Panc1 (cell line): ENCODE measurements around the gene KIF26B. TPM values are rescaled to one million over a fixed set of nuclear protein-coding genes. Genes with fewer than 3 reads are reported as not detected.
"Not testable (repeated sequence)": the region's sequence is repeated elsewhere in the genome, so short reads cannot be mapped to it uniquely, and the experiment has no call there.

ENCODE experiments used
- ATAC-seq: fragments of 200-7000 bp; cut with Tn5 transposase; 2 replicates; pipeline ENCODE4 v1.9.1; 2020; ENCODE audit warnings: mild to moderate bottlenecking, moderate library complexity
- BruUV-seq: library from RNA; stranded (reverse); fragments of 400-500 nt; replicated peaks from 2 replicates; lab custom pipeline; 2021; lab: Mats Ljungman, UMichigan
- CTCF ChIA-PET: fragments of 300-600 bp; sonication (Branson Sonifier 250); formaldehyde crosslinking; loops from one replicate; lab custom pipeline; 2022; ENCODE audit warnings: antibody characterized with exemption; lab: Charles Lee
- POLR2A ChIA-PET: fragments of 300-600 bp; sonication (Branson Sonifier 250); formaldehyde crosslinking; loops from one replicate; lab custom pipeline; 2022; ENCODE audit warnings: antibody characterized with exemption; lab: Charles Lee
- DNase-seq: peaks from one replicate; pipeline ENCODE4 v3.0.0-alpha.2; 2010; ENCODE audit warnings: low read depth, low spot score
- H3K27ac ChIP-seq: 2 replicates; pipeline ENCODE4 v1.5.1; 2011; ENCODE audit warnings: mild to moderate bottlenecking, low read length, inconsistent platforms
- H3K27me3 ChIP-seq: fragments of 200-500 bp; sonication (Bioruptor generic); 2 replicates; pipeline ENCODE4 v1.6.0; 2014; ENCODE audit warnings: low read length, inconsistent platforms; ENCODE audit not compliant: control insufficient read depth, insufficient read depth
- H3K36me3 ChIP-seq: fragments of 200-500 bp; sonication (Bioruptor generic); 2 replicates; pipeline ENCODE4 v1.5.1; 2014; ENCODE audit warnings: inconsistent platforms, mild to moderate bottlenecking, low read length, moderate library complexity; ENCODE audit not compliant: control insufficient read depth, insufficient read depth
- H3K4me1 ChIP-seq: 2 replicates; pipeline ENCODE4 v1.5.1; 2011; ENCODE audit warnings: inconsistent platforms, mild to moderate bottlenecking, low read length, moderate library complexity; ENCODE audit not compliant: control insufficient read depth, insufficient read depth
- H3K4me3 ChIP-seq, 2 experiments: 2 replicates each; pipeline ENCODE4 v1.5.1; 2011 to 2012; ENCODE audit warnings: low read depth in 2 of 2, low read length in 2 of 2, mild to moderate bottlenecking in 2 of 2, inconsistent platforms in 1 of 2, moderate library complexity in 1 of 2
- H3K9me3 ChIP-seq: fragments of 200-500 bp; sonication (Bioruptor generic); 2 replicates; pipeline ENCODE4 v1.5.1; 2014; ENCODE audit warnings: low read depth, mild to moderate bottlenecking, inconsistent platforms, low read length, moderate library complexity; ENCODE audit not compliant: control insufficient read depth, insufficient read depth
- CTCF ChIP-seq: fragments of 450-650 bp; IDR thresholded peaks from 2 replicates; pipeline ENCODE4 v1.5.1; 2017; ENCODE audit warnings: mild to moderate bottlenecking
- POLR2AphosphoS5 ChIP-seq: IDR thresholded peaks from 2 replicates; pipeline ENCODE4 v1.6.1; 2012; ENCODE audit warnings: mild to moderate bottlenecking, low read depth, low read length, moderate library complexity
- SIN3A ChIP-seq: IDR thresholded peaks from 2 replicates; pipeline ENCODE4 v1.6.1; 2012; ENCODE audit warnings: low read depth, mild to moderate bottlenecking, low read length, moderate library complexity, borderline replicate concordance; ENCODE audit not compliant: insufficient read depth
- TCF7L2 ChIP-seq: IDR thresholded peaks from 2 replicates; pipeline ENCODE4 v1.6.1; 2011; ENCODE audit warnings: mild to moderate bottlenecking, low read depth, low read length, inconsistent platforms
- in situ Hi-C: cut with HindIII; loops from 2 replicates; pipeline ENCODE4 v1.10.0; 2016; ENCODE audit warnings: low sequenced_read_pairs, low pct_unique_long_range_greater_than_20kb
- intact Hi-C: fragments of 100-400 bp; cut with micrococcal nuclease; formaldehyde crosslinking; loops from one replicate; pipeline ENCODE4 v1.10.0; 2022; ENCODE audit not compliant: unreplicated experiment
- total RNA-seq: library from RNA; stranded (reverse); gene quantifications from one replicate; pipeline ENCODE4 v1.2.1, GENCODE V29; 2021; ENCODE audit not compliant: unreplicated experiment
- TF ChIP-seq, protein P1 (sequence below), 2 experiments: IDR thresholded peaks; 2 replicates each; pipeline ENCODE4 v1.6.1; 2011 to 2012; ENCODE audit warnings: low read depth in 2 of 2, control low read depth in 1 of 2, low read length in 1 of 2, mild to moderate bottlenecking in 1 of 2, moderate library complexity in 1 of 2; ENCODE audit not compliant: insufficient read depth in 1 of 2

Gene KIF26B
- total RNA-seq, 1 experiment from 2014 or later, result 0.33 TPM

GRCh38 chr1:245718951-245719350, 564.2 kb downstream of the KIF26B start:
- H3K9me3 ChIP-seq, result no peaks in the 10 kb centered on the region
- in situ Hi-C loops (no loop called here), intact Hi-C loops (no loop called here)
- no peaks in the 10 kb centered on the region for H3K36me3 ChIP-seq
- ATAC-seq (no peak), DNase-seq (no peak)
- no peaks in the 10 kb centered on the region for H3K4me1 ChIP-seq
- H3K4me3 ChIP-seq, result no peak overlapping the region
- no peak overlapping the region for H3K27ac ChIP-seq
- ChIA-PET POLR2A (no interaction called here), CTCF (no interaction called here)
- TF ChIP-seq TCF7L2, result no peak
- TF ChIP-seq POLR2AphosphoS5, result no peak
- TF ChIP-seq, protein P1, sequence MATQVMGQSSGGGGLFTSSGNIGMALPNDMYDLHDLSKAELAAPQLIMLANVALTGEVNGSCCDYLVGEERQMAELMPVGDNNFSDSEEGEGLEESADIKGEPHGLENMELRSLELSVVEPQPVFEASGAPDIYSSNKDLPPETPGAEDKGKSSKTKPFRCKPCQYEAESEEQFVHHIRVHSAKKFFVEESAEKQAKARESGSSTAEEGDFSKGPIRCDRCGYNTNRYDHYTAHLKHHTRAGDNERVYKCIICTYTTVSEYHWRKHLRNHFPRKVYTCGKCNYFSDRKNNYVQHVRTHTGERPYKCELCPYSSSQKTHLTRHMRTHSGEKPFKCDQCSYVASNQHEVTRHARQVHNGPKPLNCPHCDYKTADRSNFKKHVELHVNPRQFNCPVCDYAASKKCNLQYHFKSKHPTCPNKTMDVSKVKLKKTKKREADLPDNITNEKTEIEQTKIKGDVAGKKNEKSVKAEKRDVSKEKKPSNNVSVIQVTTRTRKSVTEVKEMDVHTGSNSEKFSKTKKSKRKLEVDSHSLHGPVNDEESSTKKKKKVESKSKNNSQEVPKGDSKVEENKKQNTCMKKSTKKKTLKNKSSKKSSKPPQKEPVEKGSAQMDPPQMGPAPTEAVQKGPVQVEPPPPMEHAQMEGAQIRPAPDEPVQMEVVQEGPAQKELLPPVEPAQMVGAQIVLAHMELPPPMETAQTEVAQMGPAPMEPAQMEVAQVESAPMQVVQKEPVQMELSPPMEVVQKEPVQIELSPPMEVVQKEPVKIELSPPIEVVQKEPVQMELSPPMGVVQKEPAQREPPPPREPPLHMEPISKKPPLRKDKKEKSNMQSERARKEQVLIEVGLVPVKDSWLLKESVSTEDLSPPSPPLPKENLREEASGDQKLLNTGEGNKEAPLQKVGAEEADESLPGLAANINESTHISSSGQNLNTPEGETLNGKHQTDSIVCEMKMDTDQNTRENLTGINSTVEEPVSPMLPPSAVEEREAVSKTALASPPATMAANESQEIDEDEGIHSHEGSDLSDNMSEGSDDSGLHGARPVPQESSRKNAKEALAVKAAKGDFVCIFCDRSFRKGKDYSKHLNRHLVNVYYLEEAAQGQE (IDR thresholded peaks at IDR 0.05; ENCODE audit: insufficient read depth in 1 of 2, low read depth in 2 of 2, low read length in 1 of 2), result no peak
- TF ChIP-seq SIN3A, result no peak
- TF ChIP-seq CTCF, result no peak
- no TSS peak for BruUV-seq
- H3K27me3 ChIP-seq, result no peaks in the 10 kb centered on the region

DNA sequence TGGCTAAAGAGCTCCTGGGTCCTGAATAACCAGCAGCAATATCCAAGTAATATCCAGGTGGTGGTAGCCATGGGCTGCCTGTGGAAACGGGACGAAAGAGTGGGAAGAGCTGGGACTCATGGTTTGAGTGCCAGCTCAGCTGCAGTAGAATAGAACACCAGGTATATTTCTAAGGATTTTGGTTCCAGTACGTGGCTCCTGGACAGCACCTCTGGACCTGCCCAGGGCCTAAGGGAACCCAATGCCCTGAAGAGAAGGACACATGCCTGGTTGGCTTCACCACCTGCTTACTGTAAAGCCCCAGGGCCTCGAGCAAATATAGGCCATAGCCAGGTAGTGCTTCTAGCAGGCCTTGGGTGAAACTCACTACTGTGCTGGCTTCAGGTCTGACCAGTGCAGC, 566.7 kb downstream of the KIF26B start:
- BruUV-seq, result no TSS peak

GRCh38 chr1:245728035-245728434, 573.2 kb downstream of the KIF26B start:
- H3K9me3 ChIP-seq, in situ Hi-C loops, ATAC-seq, H3K27me3 ChIP-seq, H3K36me3 ChIP-seq, H3K4me3 ChIP-seq, POLR2A ChIA-PET, H3K27ac ChIP-seq, DNase-seq, BruUV-seq, CTCF ChIA-PET, intact Hi-C loops, H3K4me1 ChIP-seq: not testable (repeated sequence)

More for the DNA sequence above, 566.7 kb downstream of the KIF26B start:
- Histone ChIP-seq H3K27me3 (no peaks in the 10 kb centered on the region), H3K4me1 (no peaks in the 10 kb centered on the region), H3K36me3 (no peaks in the 10 kb centered on the region), H3K9me3 (no peaks in the 10 kb centered on the region), H3K4me3 (no peak overlapping the region), H3K27ac (no peak overlapping the region)
- intact Hi-C loops, result no loop called here
- ATAC-seq (no peak), DNase-seq (no peak)
- no peak for TF ChIP-seq POLR2AphosphoS5
- TF ChIP-seq, protein P1 (IDR thresholded peaks at IDR 0.05; ENCODE audit: insufficient read depth in 1 of 2, low read depth in 2 of 2, low read length in 1 of 2), result 0 out of 4 replicates have a peak, but pooled peaks of 1 of the 2 experiments have one; percentile 21
- ChIA-PET CTCF (no interaction called here), POLR2A (no interaction called here)
- in situ Hi-C loops, result no loop called here
